HepG2 (cell line): Measurements from ENCODE around the gene IGFLR1. TPM values are rescaled to one million over a fixed set of nuclear protein-coding genes. Genes with fewer than 3 reads are reported as not detected.

Experiments used
- ATF7-NPFF ChIP-seq: sonication (generic); formaldehyde crosslinking; IDR thresholded peaks from 2 replicates; pipeline ENCODE4 v1.8.1; 2023; ENCODE audit warnings: mild to moderate bottlenecking, low read depth, missing genetic modification reagents, moderate library complexity
- BRCA1 ChIP-seq: sonication (generic); formaldehyde crosslinking; IDR thresholded peaks from 2 replicates; pipeline ENCODE4 v1.4.0; 2020; ENCODE audit warnings: missing genetic modification reagents
- CBX1 ChIP-seq: IDR thresholded peaks from one replicate; pipeline ENCODE4 v1.6.1; 2016; ENCODE audit warnings: antibody characterized with exemption, low read depth
- GABPB1 ChIP-seq: IDR thresholded peaks from 2 replicates; pipeline ENCODE4 v1.6.1; 2016; ENCODE audit warnings: mild to moderate bottlenecking, missing genetic modification reagents, moderate library complexity, missing compliant biosample characterization
- MAF1 ChIP-seq: sonication (generic); formaldehyde crosslinking; IDR thresholded peaks from 2 replicates; pipeline ENCODE4 v1.5.0; 2020; ENCODE audit warnings: missing genetic modification reagents, borderline replicate concordance
- PAX8 ChIP-seq: sonication (generic); formaldehyde crosslinking; IDR thresholded peaks from 2 replicates; pipeline ENCODE4 v1.8.0; 2022; ENCODE audit warnings: mild to moderate bottlenecking, missing genetic modification reagents, borderline replicate concordance
- TRIM24 ChIP-seq: sonication (generic); formaldehyde crosslinking; IDR thresholded peaks from 2 replicates; pipeline ENCODE4 v1.8.0; 2022; ENCODE audit warnings: mild to moderate bottlenecking, missing genetic modification reagents
- ZBTB20 ChIP-seq: sonication (generic); formaldehyde crosslinking; IDR thresholded peaks from 2 replicates; pipeline ENCODE4 v1.8.1; 2023; ENCODE audit warnings: missing genetic modification reagents, low read depth, mild to moderate bottlenecking, borderline replicate concordance
- ZNF354B ChIP-seq: sonication (generic); formaldehyde crosslinking; IDR thresholded peaks from 2 replicates; pipeline ENCODE4 v1.8.0; 2022; ENCODE audit warnings: mild to moderate bottlenecking, missing genetic modification reagents
- ZNF382 ChIP-seq: sonication (generic); formaldehyde crosslinking; IDR thresholded peaks from 2 replicates; pipeline ENCODE4 v1.5.0; 2020; ENCODE audit warnings: missing genetic modification reagents, mild to moderate bottlenecking, borderline replicate concordance
- ZNF501 ChIP-seq: sonication (generic); formaldehyde crosslinking; IDR thresholded peaks from 2 replicates; pipeline ENCODE4 v1.5.1; 2020; ENCODE audit warnings: mild to moderate bottlenecking, moderate library complexity, missing genetic modification reagents
- ZNF569 ChIP-seq: sonication (generic); formaldehyde crosslinking; IDR thresholded peaks from 2 replicates; pipeline ENCODE4 v1.5.0; 2020; ENCODE audit warnings: mild to moderate bottlenecking, missing genetic modification reagents, moderate library complexity, borderline replicate concordance
- ZNF746 ChIP-seq: sonication (generic); formaldehyde crosslinking; IDR thresholded peaks from 2 replicates; pipeline ENCODE4 v1.8.0; 2022; ENCODE audit warnings: mild to moderate bottlenecking, missing genetic modification reagents
- polyA plus RNA-seq, 8 experiments: library from polyadenylated mRNA; depleted of rRNA in 3 of 8; stranded (reverse) in 7 of 8; unstranded in 1 of 8; fragments of >200 nt; fragmentation: Illumina TruSeq in 4 of 8; extraction: Trizol in 4 of 8; gene quantifications; 2 replicates each; pipeline versions ENCODE4 v1.2.1 to v1.2.3, GENCODE V29; 2011 to 2016; ENCODE audit warnings: low read depth in 4 of 8, missing spikeins in 1 of 8, mixed read lengths in 1 of 8; ENCODE audit not compliant: insufficient read depth in 1 of 8
- total RNA-seq, 5 experiments: library from RNA; depleted of rRNA; stranded (reverse); fragments of >200 nt; fragmentation: Illumina TruSeq; extraction: Trizol; gene quantifications; 2 replicates each; pipeline ENCODE4 v1.2.3, GENCODE V29; 2016; ENCODE audit warnings: low read depth in 1 of 5
- TF ChIP-seq, protein P1 (sequence below): sonication (generic); formaldehyde crosslinking; IDR thresholded peaks from 2 replicates; pipeline ENCODE4 v1.4.0; 2020; ENCODE audit warnings: missing genetic modification reagents, borderline replicate concordance
- TF ChIP-seq, protein P2 (sequence below): IDR thresholded peaks from 2 replicates; pipeline ENCODE4 v1.6.1; 2016; ENCODE audit warnings: mild to moderate bottlenecking, missing biosample characterization, missing genetic modification reagents
- TF ChIP-seq, protein P3 (sequence below): sonication (generic); formaldehyde crosslinking; IDR thresholded peaks from 2 replicates; pipeline ENCODE4 v1.9.0; 2021; ENCODE audit warnings: missing genetic modification reagents, borderline replicate concordance
- TF ChIP-seq, protein P4 (sequence below): sonication (generic); formaldehyde crosslinking; IDR thresholded peaks from 2 replicates; pipeline ENCODE4 v1.5.0; 2020; ENCODE audit warnings: missing genetic modification reagents

Gene IGFLR1
- total and polyA plus RNA-seq, 2 of the 13 experiments (the other 11 are each of a cell fraction or from before 2014, with no cell fraction given) = 5.4 to 8.9 TPM

DNA sequence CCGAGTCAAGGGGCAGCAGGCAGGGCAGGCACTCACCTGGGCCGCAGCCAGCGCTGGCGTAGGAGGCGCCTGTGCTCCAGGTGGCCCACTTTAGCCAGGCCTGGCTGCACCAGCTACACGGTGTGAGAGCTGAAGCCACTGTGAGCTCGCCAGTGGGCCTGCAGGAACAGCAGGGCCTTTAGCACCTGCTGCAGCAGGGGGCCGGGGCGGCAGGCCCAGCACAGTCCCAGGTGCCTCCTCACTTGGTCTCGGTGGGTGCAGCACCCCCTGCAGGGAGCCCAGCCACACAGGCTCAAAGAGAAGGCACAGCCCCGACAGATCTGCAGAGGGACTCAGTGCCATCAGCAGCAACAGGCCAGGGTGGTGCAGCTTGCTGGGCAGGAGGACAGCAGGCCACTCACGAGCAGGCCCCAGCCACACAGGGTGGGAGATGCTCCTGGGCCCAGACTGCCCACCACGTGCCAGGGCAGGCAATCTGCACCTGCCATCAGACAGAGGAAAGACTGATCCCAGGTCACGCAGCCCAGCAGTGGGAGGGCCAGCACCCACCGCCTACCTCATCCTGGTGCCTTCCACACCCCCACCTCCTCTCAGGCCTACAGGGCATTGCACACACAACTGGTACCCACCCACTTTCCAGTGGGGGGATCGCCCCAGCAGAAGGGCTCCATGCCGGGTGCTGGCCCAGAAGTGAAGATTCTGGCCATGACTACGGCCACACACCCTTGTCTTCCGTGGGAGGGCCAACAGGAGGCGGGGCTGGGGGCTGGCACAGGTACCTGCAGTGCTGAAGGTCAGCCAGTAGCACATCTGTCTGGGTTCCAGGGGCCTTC is 48.9 kb upstream of the IGFLR1 start (continued):
- TF ChIP-seq, protein P1, sequence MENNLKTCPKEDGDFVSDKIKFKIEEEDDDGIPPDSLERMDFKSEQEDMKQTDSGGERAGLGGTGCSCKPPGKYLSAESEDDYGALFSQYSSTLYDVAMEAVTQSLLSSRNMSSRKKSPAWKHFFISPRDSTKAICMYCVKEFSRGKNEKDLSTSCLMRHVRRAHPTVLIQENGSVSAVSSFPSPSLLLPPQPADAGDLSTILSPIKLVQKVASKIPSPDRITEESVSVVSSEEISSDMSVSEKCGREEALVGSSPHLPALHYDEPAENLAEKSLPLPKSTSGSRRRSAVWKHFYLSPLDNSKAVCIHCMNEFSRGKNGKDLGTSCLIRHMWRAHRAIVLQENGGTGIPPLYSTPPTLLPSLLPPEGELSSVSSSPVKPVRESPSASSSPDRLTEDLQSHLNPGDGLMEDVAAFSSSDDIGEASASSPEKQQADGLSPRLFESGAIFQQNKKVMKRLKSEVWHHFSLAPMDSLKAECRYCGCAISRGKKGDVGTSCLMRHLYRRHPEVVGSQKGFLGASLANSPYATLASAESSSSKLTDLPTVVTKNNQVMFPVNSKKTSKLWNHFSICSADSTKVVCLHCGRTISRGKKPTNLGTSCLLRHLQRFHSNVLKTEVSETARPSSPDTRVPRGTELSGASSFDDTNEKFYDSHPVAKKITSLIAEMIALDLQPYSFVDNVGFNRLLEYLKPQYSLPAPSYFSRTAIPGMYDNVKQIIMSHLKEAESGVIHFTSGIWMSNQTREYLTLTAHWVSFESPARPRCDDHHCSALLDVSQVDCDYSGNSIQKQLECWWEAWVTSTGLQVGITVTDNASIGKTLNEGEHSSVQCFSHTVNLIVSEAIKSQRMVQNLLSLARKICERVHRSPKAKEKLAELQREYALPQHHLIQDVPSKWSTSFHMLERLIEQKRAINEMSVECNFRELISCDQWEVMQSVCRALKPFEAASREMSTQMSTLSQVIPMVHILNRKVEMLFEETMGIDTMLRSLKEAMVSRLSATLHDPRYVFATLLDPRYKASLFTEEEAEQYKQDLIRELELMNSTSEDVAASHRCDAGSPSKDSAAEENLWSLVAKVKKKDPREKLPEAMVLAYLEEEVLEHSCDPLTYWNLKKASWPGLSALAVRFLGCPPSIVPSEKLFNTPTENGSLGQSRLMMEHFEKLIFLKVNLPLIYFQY (CRISPR knock-in tag) = no peak
- TF ChIP-seq, protein P2, sequence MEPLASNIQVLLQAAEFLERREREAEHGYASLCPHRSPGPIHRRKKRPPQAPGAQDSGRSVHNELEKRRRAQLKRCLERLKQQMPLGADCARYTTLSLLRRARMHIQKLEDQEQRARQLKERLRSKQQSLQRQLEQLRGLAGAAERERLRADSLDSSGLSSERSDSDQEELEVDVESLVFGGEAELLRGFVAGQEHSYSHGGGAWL = no peak
- TF ChIP-seq ZNF569 (CRISPR knock-in tag) (no peak), ZNF746 (CRISPR knock-in tag) (no peak), MAF1 (CRISPR knock-in tag) (no peak), ATF7-NPFF (CRISPR knock-in tag) (no peak), PAX8 (CRISPR knock-in tag) (no peak), ZNF354B (CRISPR knock-in tag) (no peak), ZNF501 (CRISPR knock-in tag) (no peak), GABPB1 (CRISPR knock-in tag) (peak; percentile 32; the same call in 1 of the 2 replicates), TRIM24 (CRISPR knock-in tag) (no peak), CBX1 (no peak), ZBTB20 (no peak), ZNF382 (CRISPR knock-in tag) (no peak), BRCA1 (no peak)
- TF ChIP-seq, protein P3, sequence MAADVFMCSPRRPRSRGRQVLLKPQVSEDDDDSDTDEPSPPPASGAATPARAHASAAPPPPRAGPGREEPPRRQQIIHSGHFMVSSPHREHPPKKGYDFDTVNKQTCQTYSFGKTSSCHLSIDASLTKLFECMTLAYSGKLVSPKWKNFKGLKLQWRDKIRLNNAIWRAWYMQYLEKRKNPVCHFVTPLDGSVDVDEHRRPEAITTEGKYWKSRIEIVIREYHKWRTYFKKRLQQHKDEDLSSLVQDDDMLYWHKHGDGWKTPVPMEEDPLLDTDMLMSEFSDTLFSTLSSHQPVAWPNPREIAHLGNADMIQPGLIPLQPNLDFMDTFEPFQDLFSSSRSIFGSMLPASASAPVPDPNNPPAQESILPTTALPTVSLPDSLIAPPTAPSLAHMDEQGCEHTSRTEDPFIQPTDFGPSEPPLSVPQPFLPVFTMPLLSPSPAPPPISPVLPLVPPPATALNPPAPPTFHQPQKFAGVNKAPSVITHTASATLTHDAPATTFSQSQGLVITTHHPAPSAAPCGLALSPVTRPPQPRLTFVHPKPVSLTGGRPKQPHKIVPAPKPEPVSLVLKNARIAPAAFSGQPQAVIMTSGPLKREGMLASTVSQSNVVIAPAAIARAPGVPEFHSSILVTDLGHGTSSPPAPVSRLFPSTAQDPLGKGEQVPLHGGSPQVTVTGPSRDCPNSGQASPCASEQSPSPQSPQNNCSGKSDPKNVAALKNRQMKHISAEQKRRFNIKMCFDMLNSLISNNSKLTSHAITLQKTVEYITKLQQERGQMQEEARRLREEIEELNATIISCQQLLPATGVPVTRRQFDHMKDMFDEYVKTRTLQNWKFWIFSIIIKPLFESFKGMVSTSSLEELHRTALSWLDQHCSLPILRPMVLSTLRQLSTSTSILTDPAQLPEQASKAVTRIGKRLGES (CRISPR knock-in tag) = no peak
- TF ChIP-seq, protein P4, sequence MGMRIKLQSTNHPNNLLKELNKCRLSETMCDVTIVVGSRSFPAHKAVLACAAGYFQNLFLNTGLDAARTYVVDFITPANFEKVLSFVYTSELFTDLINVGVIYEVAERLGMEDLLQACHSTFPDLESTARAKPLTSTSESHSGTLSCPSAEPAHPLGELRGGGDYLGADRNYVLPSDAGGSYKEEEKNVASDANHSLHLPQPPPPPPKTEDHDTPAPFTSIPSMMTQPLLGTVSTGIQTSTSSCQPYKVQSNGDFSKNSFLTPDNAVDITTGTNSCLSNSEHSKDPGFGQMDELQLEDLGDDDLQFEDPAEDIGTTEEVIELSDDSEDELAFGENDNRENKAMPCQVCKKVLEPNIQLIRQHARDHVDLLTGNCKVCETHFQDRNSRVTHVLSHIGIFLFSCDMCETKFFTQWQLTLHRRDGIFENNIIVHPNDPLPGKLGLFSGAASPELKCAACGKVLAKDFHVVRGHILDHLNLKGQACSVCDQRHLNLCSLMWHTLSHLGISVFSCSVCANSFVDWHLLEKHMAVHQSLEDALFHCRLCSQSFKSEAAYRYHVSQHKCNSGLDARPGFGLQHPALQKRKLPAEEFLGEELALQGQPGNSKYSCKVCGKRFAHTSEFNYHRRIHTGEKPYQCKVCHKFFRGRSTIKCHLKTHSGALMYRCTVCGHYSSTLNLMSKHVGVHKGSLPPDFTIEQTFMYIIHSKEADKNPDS (CRISPR knock-in tag) = no peak
